Mesenchymal stem cell (in vitro differentiated cells and primary cell): ENCODE measurements around the gene COLQ.

Experiments
- DNase-seq: peaks from one replicate; pipeline ENCODE4 v3.0.0-alpha.2; 2013
- H2AFZ ChIP-seq: one replicate; pipeline ENCODE4 v1.6.1; 2013; ENCODE audit warnings: low read depth, mild to moderate bottlenecking, control low read depth, inconsistent platforms, low read length, moderate library complexity
- H2AK5ac ChIP-seq: 2 replicates; pipeline ENCODE4 v1.6.1; 2013; ENCODE audit warnings: low read length, moderate library complexity, mild to moderate bottlenecking, inconsistent platforms; ENCODE audit not compliant: severe bottlenecking
- H2BK120ac ChIP-seq: one replicate; pipeline ENCODE4 v1.6.1; 2013; ENCODE audit warnings: low read depth, mild to moderate bottlenecking, inconsistent platforms, low read length, moderate library complexity
- H2BK12ac ChIP-seq, 2 experiments: one replicate each; pipeline ENCODE4 v1.6.1; 2013; ENCODE audit warnings: inconsistent platforms in 2 of 2, low read length in 2 of 2, mild to moderate bottlenecking in 2 of 2, moderate library complexity in 2 of 2, control low read depth in 1 of 2
- H2BK15ac ChIP-seq: one replicate; pipeline ENCODE4 v1.6.1; 2013; ENCODE audit warnings: mild to moderate bottlenecking, low read depth, inconsistent platforms; ENCODE audit not compliant: poor library complexity, severe bottlenecking
- H2BK5ac ChIP-seq: 2 replicates; pipeline ENCODE4 v1.6.1; 2013; ENCODE audit warnings: low read depth, mild to moderate bottlenecking, low read length, control low read depth, inconsistent platforms; ENCODE audit not compliant: poor library complexity, severe bottlenecking
- H3K14ac ChIP-seq, 2 experiments: one replicate each; pipeline ENCODE4 v1.6.1; 2013; ENCODE audit warnings: inconsistent platforms in 2 of 2, low read length in 2 of 2, control low read depth in 1 of 2, mild to moderate bottlenecking in 1 of 2, moderate library complexity in 1 of 2
- H3K18ac ChIP-seq, 2 experiments: one replicate each; pipeline ENCODE4 v1.6.1; 2013; ENCODE audit warnings: inconsistent platforms in 2 of 2, low read length in 2 of 2, control low read depth in 1 of 2, low read depth in 1 of 2, mild to moderate bottlenecking in 1 of 2
- H3K23ac ChIP-seq, 2 experiments: one replicate each; pipeline ENCODE4 v1.6.1; 2013; ENCODE audit warnings: inconsistent platforms in 2 of 2, low read length in 2 of 2, mild to moderate bottlenecking in 2 of 2, moderate library complexity in 2 of 2, control low read depth in 1 of 2
- H3K27ac ChIP-seq: 2 replicates; pipeline ENCODE4 v1.5.1; 2013; ENCODE audit warnings: mild to moderate bottlenecking, moderate library complexity, low read length, control low read depth, inconsistent platforms; ENCODE audit not compliant: poor library complexity, severe bottlenecking
- H3K27me3 ChIP-seq, 2 experiments: 2 replicates each; pipeline versions ENCODE4 v1.6.1 to v1.7.0; 2013; ENCODE audit warnings: low read length in 2 of 2, mild to moderate bottlenecking in 2 of 2, moderate library complexity in 2 of 2, control low read depth in 1 of 2, inconsistent platforms in 1 of 2; ENCODE audit not compliant: control insufficient read depth in 1 of 2, insufficient read depth in 1 of 2
- H3K36me3 ChIP-seq, 2 experiments: 2 replicates each; pipeline versions ENCODE4 v1.6.1 to v1.7.0; 2013; ENCODE audit warnings: low read length in 2 of 2, control low read depth in 1 of 2, inconsistent platforms in 1 of 2, low read depth in 1 of 2, mild to moderate bottlenecking in 1 of 2; ENCODE audit not compliant: insufficient read depth in 2 of 2, control insufficient read depth in 1 of 2
- H3K4ac ChIP-seq, 2 experiments: one replicate each; pipeline ENCODE4 v1.6.1; 2013; ENCODE audit warnings: inconsistent platforms in 2 of 2, low read length in 2 of 2, mild to moderate bottlenecking in 2 of 2, moderate library complexity in 2 of 2, control low read depth in 1 of 2, low read depth in 1 of 2
- H3K4me1 ChIP-seq: 2 replicates; pipeline ENCODE4 v1.6.1; 2013; ENCODE audit warnings: low read depth, low read length, control low read depth; ENCODE audit not compliant: control insufficient read depth, insufficient read depth
- H3K4me2 ChIP-seq: 2 replicates; pipeline ENCODE4 v1.6.1; 2013; ENCODE audit warnings: low read length, mild to moderate bottlenecking, inconsistent platforms; ENCODE audit not compliant: poor library complexity, severe bottlenecking
- H3K4me3 ChIP-seq, 2 experiments: 2 replicates each; pipeline versions ENCODE4 v1.5.1 to v1.7.0; 2013; ENCODE audit warnings: low read length in 2 of 2, mild to moderate bottlenecking in 2 of 2, control low read depth in 1 of 2, low read depth in 1 of 2; ENCODE audit not compliant: insufficient read depth in 1 of 2
- H3K79me1 ChIP-seq: replicated peaks from 2 replicates; pipeline ENCODE4 v1.6.1; 2013; ENCODE audit warnings: mild to moderate bottlenecking, control low read depth, low read length, inconsistent platforms; ENCODE audit not compliant: poor library complexity, severe bottlenecking
- H3K9ac ChIP-seq: 2 replicates; pipeline ENCODE4 v1.7.0; 2013; ENCODE audit warnings: mild to moderate bottlenecking, low read length, moderate library complexity
- H3K9me3 ChIP-seq: 2 replicates; pipeline ENCODE4 v1.7.0; 2013; ENCODE audit warnings: mild to moderate bottlenecking, low read length; ENCODE audit not compliant: control insufficient read depth
- H4K8ac ChIP-seq: one replicate; pipeline ENCODE4 v1.6.1; 2013; ENCODE audit warnings: inconsistent platforms, mild to moderate bottlenecking, low read length, moderate library complexity
- H4K91ac ChIP-seq: one replicate; pipeline ENCODE4 v1.6.1; 2013; ENCODE audit warnings: mild to moderate bottlenecking, low read length, inconsistent platforms
- WGBS: methylation state at CpG from one replicate; pipeline ENCODE4 v1.1.7; 2013; ENCODE audit warnings: mixed read lengths; 5-methylcytosine and 5-hydroxymethylcytosine counted together

The COLQ gene

DNA sequence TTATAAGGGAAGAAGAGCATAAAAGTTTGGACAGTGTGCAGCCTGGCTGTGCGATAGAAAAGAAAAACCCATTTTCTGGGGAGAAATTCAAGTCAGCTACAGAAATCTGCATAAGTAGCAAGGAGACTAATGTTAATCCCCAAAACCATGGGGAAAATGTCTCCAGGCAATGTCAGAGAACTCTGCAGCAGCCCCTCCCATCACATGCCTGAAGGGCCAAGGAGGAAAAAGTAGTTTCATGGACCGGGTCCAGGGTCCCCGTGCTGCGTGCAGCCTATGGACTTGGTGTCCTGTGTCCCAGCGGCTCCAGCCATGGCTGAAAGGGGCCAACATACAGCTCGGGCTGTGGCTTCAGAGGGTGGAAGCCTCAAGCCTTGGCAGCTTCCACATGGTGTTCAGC, 28.3 kb upstream of the COLQ start:
- Histone ChIP-seq H2BK12ac (no peak overlapping the region), H2BK15ac (no peak overlapping the region), H3K4me2 (no peak overlapping the region), H2AK5ac (no peak overlapping the region), H2BK5ac (no peak overlapping the region), H2AFZ (no peak overlapping the region), H4K91ac (no peak overlapping the region), H3K14ac (no peak overlapping the region), H3K9ac (no peak overlapping the region), H3K4ac (no peak overlapping the region), H2BK120ac (no peak overlapping the region), H4K8ac (no peak overlapping the region), H3K4me1 (no peaks in the 10 kb centered on the region), H3K18ac (no peak overlapping the region), H3K4me3 (no peak overlapping the region), H3K27me3 (no peaks in the 10 kb centered on the region), H3K36me3 (peaks cover 25% of the 10 kb centered on the region in 2 experiments), H3K27ac (no peak overlapping the region), H3K9me3 (no peaks in the 10 kb centered on the region), H3K79me1 (no peaks in the 10 kb centered on the region), H3K23ac (no peak overlapping the region)
- DNase-seq, result no peak
- WGBS, result 87% methylated on average over 6 of the region's 6 CpGs

DNA sequence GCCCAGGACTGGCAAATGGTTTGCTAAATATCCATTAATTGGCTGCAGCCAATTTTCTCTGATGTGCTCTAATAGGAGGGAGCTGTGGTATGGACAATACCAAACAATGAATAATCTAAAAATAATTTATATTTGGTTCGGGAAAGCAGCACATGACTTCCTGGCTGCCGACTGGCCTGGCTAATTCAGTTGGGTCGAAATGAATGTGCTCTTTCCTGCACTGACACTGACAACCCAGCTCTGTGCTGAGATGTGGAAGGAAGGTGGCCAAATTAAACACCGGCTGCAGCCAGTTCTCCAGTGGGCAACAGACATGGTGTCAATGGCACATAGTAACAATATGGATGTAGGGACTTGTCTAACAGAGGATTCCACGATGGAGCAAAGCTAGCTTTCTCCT, 21.1 kb upstream of the COLQ start:
- Histone ChIP-seq H3K23ac (no peak overlapping the region), H3K4me3 (no peak overlapping the region), H2BK12ac (no peak overlapping the region), H3K9ac (no peak overlapping the region), H3K9me3 (no peaks in the 10 kb centered on the region), H3K36me3 (no peaks in the 10 kb centered on the region), H3K79me1 (no peaks in the 10 kb centered on the region), H2AFZ (no peak overlapping the region), H3K18ac (no peak overlapping the region), H3K4ac (no peak overlapping the region), H3K14ac (no peak overlapping the region), H3K4me1 (no peaks in the 10 kb centered on the region), H2BK120ac (no peak overlapping the region), H2BK5ac (no peak overlapping the region), H2BK15ac (no peak overlapping the region), H2AK5ac (no peak overlapping the region), H3K4me2 (no peak overlapping the region), H3K27me3 (no peaks in the 10 kb centered on the region), H3K27ac (no peak overlapping the region), H4K8ac (no peak overlapping the region), H4K91ac (no peak overlapping the region)
- 79% methylated on average over 4 of the region's 5 CpGs for WGBS
- DNase-seq, result no peak

DNA sequence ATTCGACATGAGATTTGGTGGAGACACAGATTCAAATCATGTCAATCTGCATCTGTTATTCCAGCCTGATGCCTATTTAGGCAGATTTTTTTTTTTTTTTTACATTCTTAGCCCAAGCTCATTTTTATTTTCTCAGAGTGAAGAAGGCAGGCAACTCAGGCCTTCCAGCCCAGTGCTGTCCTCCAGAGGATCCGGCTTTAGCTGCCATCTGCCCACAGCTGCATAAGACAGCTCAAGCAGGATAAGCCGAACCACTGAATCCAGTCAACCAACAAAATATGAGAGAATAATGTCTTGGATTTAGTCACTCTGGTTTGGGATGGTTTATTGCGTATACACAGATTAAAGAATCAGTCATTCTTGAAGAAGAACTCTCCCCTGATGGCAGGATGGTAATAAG, 19.9 kb upstream of the COLQ start:
- 100% methylated on average over 3 of the region's 4 CpGs for WGBS
- Histone ChIP-seq H3K27me3 (no peaks in the 10 kb centered on the region), H2BK12ac (no peak overlapping the region), H3K4me1 (no peaks in the 10 kb centered on the region), H3K4ac (no peak overlapping the region), H4K91ac (no peak overlapping the region), H3K4me3 (no peak overlapping the region), H3K14ac (no peak overlapping the region), H2AK5ac (no peak overlapping the region), H2BK5ac (no peak overlapping the region), H3K36me3 (no peaks in the 10 kb centered on the region), H4K8ac (no peak overlapping the region), H3K18ac (no peak overlapping the region), H3K4me2 (no peak overlapping the region), H3K27ac (no peak overlapping the region), H3K79me1 (no peaks in the 10 kb centered on the region), H3K23ac (no peak overlapping the region), H2AFZ (no peak overlapping the region), H3K9ac (no peak overlapping the region), H3K9me3 (no peaks in the 10 kb centered on the region), H2BK120ac (no peak overlapping the region), H2BK15ac (no peak overlapping the region)
- no peak for DNase-seq

DNA sequence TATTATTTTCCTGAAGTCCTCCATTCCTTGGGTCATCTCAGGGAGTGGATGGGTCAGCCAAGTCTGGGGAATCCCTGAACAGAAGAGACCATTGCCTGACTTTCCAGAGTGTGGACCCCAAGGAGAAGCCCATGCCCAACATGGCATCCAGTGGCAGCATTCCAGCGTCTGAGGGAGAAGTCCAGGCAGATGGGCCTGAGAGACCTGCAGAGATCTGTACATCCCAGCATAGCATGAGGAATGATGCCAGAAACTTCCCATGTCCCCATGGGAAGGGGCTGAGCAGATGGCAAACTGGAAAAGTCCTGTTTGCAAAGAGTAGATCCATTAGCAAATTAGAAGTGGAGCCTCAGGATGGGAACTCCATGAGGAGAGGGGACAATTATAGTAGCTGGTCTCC, 17.6 kb upstream of the COLQ start:
- Histone ChIP-seq H3K4me3 (no peak overlapping the region), H3K4me2 (no peak overlapping the region), H4K91ac (no peak overlapping the region), H3K23ac (no peak overlapping the region), H2BK12ac (no peak overlapping the region), H3K27me3 (no peaks in the 10 kb centered on the region), H3K36me3 (peaks cover 0 to 2% of the 10 kb centered on the region in 2 experiments), H2BK5ac (no peak overlapping the region), H3K14ac (no peak overlapping the region), H4K8ac (no peak overlapping the region), H3K79me1 (no peaks in the 10 kb centered on the region), H3K9ac (no peak overlapping the region), H3K4ac (no peak overlapping the region), H3K27ac (no peak overlapping the region), H2AK5ac (no peak overlapping the region), H3K4me1 (no peaks in the 10 kb centered on the region), H2BK15ac (no peak overlapping the region), H3K9me3 (no peaks in the 10 kb centered on the region), H2AFZ (no peak overlapping the region), H2BK120ac (no peak overlapping the region), H3K18ac (no peak overlapping the region)
- WGBS, result 96% methylated on average over 1 of the region's 1 CpG
- DNase-seq, result no peak
